HG02623 (cell line): ENCODE results near the gene GPX5.

Experiments
- ATAC-seq: cut with Tn5 transposase; IDR thresholded peaks from one replicate; pipeline ENCODE4 v1.9.1; 2021; ENCODE audit warnings: moderate library complexity; ENCODE audit not compliant: unreplicated experiment

The GPX5 gene

DNA sequence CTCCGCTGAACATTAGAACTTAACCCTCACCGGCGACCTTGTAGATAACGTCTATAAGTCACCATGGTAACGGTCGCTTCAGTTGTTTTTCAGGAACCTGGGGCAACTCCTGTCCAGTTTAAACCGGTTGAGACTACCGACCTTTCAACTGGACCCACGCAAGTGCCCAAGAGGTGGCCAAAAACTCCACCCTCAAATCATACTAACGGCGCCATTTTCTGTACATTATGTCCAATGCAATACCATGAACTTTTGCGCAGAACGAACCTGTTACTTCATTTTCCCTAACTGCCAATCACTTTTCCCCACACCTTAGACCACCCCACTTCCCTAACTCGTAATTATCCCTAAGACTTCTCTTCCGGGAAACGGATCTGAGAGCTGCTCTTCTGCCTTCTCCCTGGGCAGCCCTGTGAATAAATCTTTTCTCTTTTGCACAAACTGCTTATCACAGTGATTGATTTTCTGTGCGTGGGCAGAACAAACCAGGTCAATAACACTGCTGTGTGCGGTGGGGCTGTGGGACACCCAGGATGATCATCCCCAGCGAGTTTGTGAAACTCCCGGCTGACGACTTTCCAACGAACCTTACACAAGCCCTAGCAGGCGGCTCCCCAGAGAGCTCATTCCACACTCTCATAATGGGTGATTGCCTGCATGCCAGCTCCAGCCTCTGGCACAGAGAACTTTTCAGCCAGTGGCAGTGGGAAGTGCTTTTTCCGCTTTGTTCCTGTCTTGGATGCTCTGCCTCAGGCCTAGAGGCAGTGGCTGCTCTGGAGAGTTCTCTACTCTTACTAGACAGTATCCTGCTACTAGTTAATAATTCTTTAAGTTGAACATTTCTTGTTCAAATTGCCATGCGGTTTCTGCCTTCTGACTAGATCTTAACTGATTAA lies 28.6 kb downstream of the GPX5 start:
- no peak for ATAC-seq

DNA sequence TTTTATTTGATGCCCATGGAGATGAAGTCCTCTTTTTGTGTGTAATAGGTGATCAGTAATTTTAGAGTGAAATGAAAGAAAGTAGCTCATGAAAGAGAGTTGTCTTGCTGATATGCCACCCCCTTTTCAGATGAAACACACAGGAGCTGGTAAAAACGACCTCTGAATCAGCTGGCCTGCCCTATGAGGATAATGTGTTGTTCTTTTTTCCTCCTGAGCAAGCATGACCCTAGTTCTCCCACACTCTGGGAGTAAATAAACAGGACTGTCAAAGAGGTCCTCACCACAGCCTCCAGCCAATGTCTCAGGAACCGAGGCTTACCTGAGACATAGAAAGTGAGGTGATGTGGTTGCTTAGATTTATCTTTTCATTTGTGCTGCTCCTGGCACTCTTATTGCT lies 29.5 kb downstream of the GPX5 start:
- no peak for ATAC-seq

DNA sequence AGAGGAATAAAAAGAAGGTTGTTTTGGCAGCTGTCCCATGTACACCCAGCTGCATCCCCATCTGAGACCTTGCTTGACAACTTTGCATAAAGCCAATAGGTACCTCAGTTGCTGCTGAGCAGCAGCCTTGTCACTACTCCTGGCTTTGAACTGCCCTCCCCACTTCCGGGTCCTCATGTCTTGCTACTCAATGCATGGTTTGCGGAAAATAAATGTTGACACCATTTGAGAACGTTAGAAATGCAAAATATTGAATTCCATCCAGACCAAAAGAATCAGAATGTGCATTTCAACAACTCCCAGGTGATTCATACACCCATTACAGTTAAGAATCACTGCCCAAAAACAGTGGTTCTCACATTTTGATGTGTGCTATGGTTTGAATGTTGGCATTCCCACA lies 32.9 kb downstream of the GPX5 start:
- no peak for ATAC-seq

DNA sequence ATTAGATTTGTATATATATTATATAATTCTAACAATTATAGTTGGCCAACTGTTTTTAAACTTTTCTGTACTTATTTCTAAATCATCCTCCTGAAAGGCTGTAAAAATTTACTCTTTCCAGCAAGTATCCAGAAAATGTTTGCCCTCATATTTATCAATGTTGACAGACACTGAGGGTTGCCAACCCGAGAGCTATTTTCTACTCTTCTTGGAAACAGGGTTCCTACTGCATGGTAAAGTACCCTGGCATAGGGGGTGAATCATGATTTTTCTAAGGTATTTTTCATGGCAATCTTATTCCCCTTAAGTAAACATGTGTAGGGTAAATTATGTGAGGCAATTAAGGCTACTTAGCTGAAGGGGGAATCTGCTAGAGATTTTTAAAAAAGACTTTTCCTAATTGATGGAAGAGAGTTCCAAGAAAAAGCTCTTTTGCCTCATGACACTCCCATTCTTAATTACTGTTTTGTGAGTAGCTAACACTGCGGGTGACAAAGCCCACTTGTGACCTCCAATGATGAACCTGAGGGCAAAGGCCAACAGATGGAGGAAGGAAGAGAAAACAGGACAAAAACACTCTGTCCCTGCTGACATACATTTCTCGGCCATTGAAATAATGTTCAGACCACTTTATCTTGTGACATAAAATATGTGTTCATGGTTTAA lies 37.9 kb downstream of the GPX5 start:
- ATAC-seq: no peak

DNA sequence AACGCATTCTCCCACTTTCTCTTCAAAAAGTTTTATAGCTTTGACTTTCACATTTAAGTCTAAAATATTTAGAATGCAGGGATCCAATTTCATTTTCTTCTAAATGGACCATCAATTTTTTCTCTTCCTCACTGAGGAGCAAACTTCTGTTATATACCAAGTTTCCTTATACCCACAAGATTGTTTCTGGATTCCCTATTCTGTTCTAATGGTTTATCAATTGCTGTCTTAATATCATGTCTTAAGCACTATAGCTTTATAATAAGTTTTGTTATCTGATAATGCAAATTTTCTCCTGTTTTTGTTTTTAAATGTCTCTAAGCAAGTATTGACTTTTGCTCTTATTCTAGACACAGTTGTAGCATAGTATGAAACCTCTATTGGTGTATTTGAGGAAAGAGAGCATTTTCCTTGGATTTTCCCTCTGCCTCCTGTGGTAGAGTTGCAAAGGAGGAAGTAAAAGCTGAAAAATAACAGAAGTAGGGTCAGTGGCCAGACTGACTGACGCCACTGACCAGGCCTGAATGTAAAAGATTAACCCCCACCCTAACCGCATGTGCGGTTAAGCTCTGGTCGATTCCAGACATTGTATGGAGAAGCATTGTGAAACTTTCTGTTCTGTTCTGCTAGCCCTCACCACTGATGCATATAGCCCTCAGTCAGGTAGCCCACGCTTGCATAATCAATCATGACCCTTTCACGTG lies 40.3 kb downstream of the GPX5 start:
- no peak for ATAC-seq

DNA sequence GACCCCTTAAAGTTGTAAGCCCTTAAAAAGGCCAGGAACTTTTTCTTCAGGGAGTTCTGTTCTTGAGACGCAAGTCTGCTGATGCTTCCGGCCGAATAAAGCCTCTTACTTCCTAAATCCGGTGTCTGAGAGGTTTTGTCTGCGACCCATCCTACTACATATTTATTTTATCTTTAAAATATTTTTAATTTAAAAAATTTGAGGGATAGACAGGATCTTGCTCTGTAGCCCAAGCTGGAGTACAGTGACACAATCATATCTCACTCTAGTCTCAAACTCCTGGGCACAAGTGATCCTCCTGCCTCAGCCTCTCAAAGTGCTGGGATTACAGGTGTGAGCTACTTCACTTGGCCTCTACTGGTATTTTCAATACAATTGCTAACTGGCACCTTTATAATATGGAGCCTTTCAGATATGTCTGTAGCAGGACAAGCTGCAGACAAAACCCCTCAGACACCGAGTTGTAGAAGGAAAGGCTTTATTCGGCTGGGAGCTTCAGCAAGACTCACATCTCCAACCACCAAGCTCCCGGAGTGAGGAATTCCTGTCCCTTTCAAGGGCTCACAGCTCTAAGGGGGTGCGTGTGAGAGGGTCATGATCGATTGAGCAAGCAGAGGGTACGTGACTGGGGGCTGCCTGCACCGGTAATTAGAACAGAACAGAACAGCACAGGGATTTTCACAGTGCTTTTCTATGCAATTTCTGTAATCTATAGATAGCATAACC lies 41.0 kb downstream of the GPX5 start:
- ATAC-seq: no peak

DNA sequence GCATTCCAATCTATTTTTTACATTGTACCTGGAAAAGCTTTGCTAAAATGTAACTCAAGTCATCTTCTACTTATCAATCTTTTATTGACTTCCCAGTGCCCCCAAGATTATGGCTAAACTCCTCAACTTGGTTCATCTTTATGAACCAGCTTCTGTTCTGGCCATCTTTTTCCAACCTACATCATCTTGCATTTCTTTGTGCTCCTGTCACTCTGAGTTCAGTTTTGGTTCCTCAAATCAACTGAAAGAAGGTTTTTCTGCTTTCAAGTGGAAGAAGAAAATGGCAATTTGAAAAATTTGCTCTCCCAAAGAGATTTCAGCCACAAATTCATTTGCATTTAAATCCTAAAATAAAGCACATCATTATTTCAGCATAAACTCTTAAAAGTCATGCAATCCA lies 41.8 kb downstream of the GPX5 start:
- no peak for ATAC-seq

DNA sequence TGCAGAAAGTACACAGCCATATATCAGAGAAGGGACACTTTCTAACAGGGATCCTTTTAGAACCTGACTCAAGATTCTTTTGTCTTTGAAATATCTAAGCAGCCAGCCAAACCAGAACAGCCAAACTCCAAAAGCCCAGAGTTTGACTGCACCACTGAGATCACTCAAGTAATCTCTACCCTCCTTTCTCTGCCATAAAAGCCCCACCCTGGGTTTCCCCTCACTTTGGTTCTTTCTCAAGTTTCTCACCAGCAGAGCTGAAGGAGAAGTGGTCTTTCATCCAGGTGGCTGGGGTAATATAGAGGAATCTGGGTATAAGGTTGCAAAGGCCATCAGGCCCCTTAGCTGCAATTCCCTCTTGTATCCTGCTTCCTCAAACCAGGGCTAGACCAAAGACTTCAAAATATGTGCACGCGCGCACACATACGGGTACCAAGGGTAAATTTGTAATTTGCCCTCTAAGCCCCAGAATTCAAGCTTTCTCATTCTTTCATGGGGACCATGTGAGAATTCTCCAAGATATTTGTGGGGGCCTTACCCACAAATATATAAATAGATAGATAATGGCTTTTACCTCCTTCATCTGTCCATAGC lies 42.9 kb downstream of the GPX5 start:
- ATAC-seq: no peak

DNA sequence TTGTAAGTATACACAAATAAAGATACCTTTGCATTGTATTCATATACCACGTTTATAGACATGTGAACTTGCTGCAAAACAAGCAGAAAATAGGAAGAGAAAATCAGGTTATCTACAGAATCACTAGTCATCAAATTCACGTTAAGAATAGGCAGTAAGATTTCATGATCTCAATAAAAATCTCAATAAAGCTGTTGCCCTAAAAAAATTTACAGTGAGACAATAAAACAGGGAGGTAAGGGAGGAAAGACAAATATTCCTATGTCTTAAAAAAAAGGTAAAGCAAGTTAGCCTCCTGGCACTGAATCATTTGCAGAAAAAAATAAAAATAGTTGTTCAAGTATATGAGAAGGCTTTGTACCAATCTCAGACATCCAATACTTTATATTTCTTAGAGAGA lies 44.1 kb downstream of the GPX5 start:
- no peak for ATAC-seq

DNA sequence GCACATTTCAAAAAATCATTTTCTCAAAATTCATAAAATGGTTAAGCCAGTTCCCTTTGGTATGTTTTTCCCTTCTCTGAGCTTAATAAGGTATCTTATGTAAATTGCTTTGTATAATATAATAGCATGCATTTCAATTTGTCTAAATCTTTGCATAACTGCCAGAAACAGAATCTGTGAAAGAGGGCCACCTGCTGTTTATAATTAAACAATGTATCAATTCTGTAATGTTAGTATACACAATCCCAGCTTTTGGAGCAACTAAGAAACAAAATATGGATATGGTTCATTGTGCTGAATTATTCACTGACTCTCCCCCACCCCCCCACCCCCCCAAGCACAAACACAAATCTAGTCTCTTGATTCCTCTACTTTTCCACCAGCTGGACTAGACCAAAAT lies 54.8 kb downstream of the GPX5 start:
- no peak for ATAC-seq

DNA sequence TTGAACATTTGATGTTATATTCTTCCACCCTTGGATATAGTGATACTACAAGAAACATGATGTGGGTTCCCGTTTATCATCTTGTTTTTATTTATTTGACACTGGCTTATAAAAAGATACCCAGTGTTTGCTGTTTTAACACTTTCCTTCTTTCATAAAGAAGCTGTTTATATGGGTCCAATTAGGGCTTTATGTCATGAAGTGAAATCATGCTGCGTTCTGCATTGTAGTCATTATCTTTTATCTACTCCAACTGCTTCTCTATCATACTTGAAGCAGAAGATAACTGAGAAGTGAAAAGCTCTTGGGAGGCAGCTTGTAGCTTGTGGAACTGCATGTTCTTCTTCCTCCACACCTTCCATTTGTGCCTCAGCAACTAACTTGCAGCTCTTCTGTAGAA lies 57.8 kb downstream of the GPX5 start:
- no peak for ATAC-seq
